ENCODE results near the gene MYO18B.

The MYO18B gene

GRCh38 chr22:25908212-25908611 lies 166.2 kb downstream of the MYO18B start:
- DNase-seq, result no peak

- DNase-seq, result no peak
Measured at GRCh38 chr22:25908755-25909154, 166.8 kb downstream of the MYO18B start.

- no peak for DNase-seq
Measured at GRCh38 chr22:25909614-25910387, 167.8 kb downstream of the MYO18B start.

GRCh38 chr22:25911243-25911972 lies 169.4 kb downstream of the MYO18B start:
- DNase-seq, result no peak

GRCh38 chr22:25919452-25919851 lies 177.5 kb downstream of the MYO18B start:
- no peak for DNase-seq

GRCh38 chr22:25922141-25922540 lies 180.2 kb downstream of the MYO18B start:
- no peak for DNase-seq

GRCh38 chr22:25923914-25924313 lies 181.9 kb downstream of the MYO18B start:
- no peak for DNase-seq

- DNase-seq, result no peak
Measured at GRCh38 chr22:25928038-25928437, 186.1 kb downstream of the MYO18B start.

GRCh38 chr22:25929321-25929878 lies 187.4 kb downstream of the MYO18B start:
- no peak for DNase-seq

GRCh38 chr22:25930083-25930482 lies 188.1 kb downstream of the MYO18B start:
- no peak for DNase-seq

GRCh38 chr22:25930788-25931310 lies 188.9 kb downstream of the MYO18B start:
- DNase-seq, result no peak

- no peak for DNase-seq
Measured at GRCh38 chr22:25933158-25933788, 191.3 kb downstream of the MYO18B start.

- no peak for DNase-seq
Measured at GRCh38 chr22:25935266-25936058, 193.5 kb downstream of the MYO18B start.

- DNase-seq, result no peak
Measured at GRCh38 chr22:25938151-25938550, 196.2 kb downstream of the MYO18B start.

GRCh38 chr22:25939384-25939783 lies 197.4 kb downstream of the MYO18B start:
- no peak for DNase-seq

GRCh38 chr22:25940479-25940878 lies 198.5 kb downstream of the MYO18B start:
- DNase-seq, result no peak

- DNase-seq, result no peak
Measured at GRCh38 chr22:25941365-25941960, 199.5 kb downstream of the MYO18B start.

GRCh38 chr22:25942115-25942855 lies 200.3 kb downstream of the MYO18B start:
- DNase-seq, result no peak

GRCh38 chr22:25942856-25943411 lies 200.9 kb downstream of the MYO18B start:
- DNase-seq, result no peak

GRCh38 chr22:25950111-25950510 lies 208.1 kb downstream of the MYO18B start:
- DNase-seq, result no peak

- no peak for DNase-seq
Measured at GRCh38 chr22:25953276-25953675, 211.3 kb downstream of the MYO18B start.

Data from suppressor macrophage (primary cell).